GM12878 (cell line): Measurements from ENCODE around the gene SLC25A44. TPM values are rescaled to one million over a fixed set of nuclear protein-coding genes. Genes with fewer than 3 reads are reported as not detected.
A peak's percentile ranks its signal among the peaks of the same experiment; 100 is the strongest.

ENCODE experiments used
- ATAC-seq: fragments of 200-7000 bp; cut with Tn5 transposase; 3 replicates; pipeline ENCODE4 v1.9.1; 2020; ENCODE audit warnings: mild to moderate bottlenecking, moderate library complexity
- BruUV-seq: library from RNA; stranded (reverse); fragments of 400-500 nt; replicated peaks from 2 replicates; lab custom pipeline; 2021; lab: Mats Ljungman, UMichigan
- CTCF ChIA-PET: fragments of 300-600 bp; sonication (Branson Sonifier 250); formaldehyde crosslinking; extraction: SDS; loops from one replicate; lab custom pipeline; 2021; ENCODE audit warnings: inconsistent platforms; lab: Yijun Ruan, JAX
- POLR2A ChIA-PET: fragments of 350-600 bp; formaldehyde crosslinking; extraction: SDS; loops from one replicate; lab custom pipeline; 2021; ENCODE audit warnings: inconsistent platforms; lab: Charles Lee
- RAD21 ChIA-PET: fragments of 300-600 bp; sonication (Branson Sonifier 250); formaldehyde crosslinking; loops from one replicate; lab custom pipeline; 2023; ENCODE audit warnings: antibody characterized with exemption; ENCODE audit not compliant: unreplicated experiment; lab: Charles Lee
- SMC1A ChIA-PET: fragments of 300-600 bp; sonication (Branson Sonifier 250); formaldehyde crosslinking; loops from one replicate; lab custom pipeline; 2023; ENCODE audit not compliant: unreplicated experiment, uncharacterized antibody; lab: Charles Lee
- DNase-seq: peaks from one replicate; pipeline ENCODE4 v3.0.0-alpha.2; 2011; ENCODE audit warnings: low read depth, low spot score
- FAIRE-seq: peaks from 3 replicates; lab custom pipeline; 2011; peaks lifted over from hg19 to GRCh38; lab: Jason Lieb, UNC
- H2AFZ ChIP-seq: 2 replicates; pipeline ENCODE4 v1.6.0; 2011; ENCODE audit warnings: low read depth, low read length, control low read depth; ENCODE audit not compliant: control insufficient read depth
- H3K27ac ChIP-seq: 2 replicates; pipeline ENCODE4 v1.5.1; 2011; ENCODE audit warnings: control low read depth; ENCODE audit not compliant: control insufficient read depth, insufficient read depth
- H3K27me3 ChIP-seq, 2 experiments: replicated peaks in 1 of 2; 2 replicates each; pipeline versions ENCODE4 v1.6.0 to v1.6.1; 2011; ENCODE audit warnings: low read length in 1 of 2; ENCODE audit not compliant: control insufficient read depth in 2 of 2, insufficient read depth in 2 of 2
- H3K36me3 ChIP-seq, 2 experiments: 2 replicates each; pipeline ENCODE4 v1.5.1; 2011; ENCODE audit warnings: low read length in 1 of 2; ENCODE audit not compliant: control insufficient read depth in 2 of 2, insufficient read depth in 2 of 2
- H3K4me1 ChIP-seq: 2 replicates; pipeline ENCODE4 v1.6.1; 2011; ENCODE audit warnings: mild to moderate bottlenecking, low read length, moderate library complexity, mixed read lengths; ENCODE audit not compliant: control insufficient read depth, insufficient read depth
- H3K4me2 ChIP-seq: 2 replicates; pipeline ENCODE4 v1.6.0; 2011; ENCODE audit warnings: control low read depth; ENCODE audit not compliant: control insufficient read depth, insufficient read depth
- H3K4me3 ChIP-seq: fragments of 200-600 bp; sonication (generic); 2 replicates; pipeline ENCODE4 v1.5.1; 2016
- H3K79me2 ChIP-seq: 2 replicates; pipeline ENCODE4 v1.6.0; 2011; ENCODE audit warnings: low read length; ENCODE audit not compliant: control insufficient read depth, insufficient read depth
- H3K9ac ChIP-seq: 2 replicates; pipeline ENCODE4 v1.8.0; 2011; ENCODE audit warnings: low read length, control low read depth, mixed read lengths; ENCODE audit not compliant: control insufficient read depth, insufficient read depth
- H3K9me3 ChIP-seq: replicated peaks from 3 replicates; pipeline ENCODE4 v1.5.1; 2011; ENCODE audit warnings: mild to moderate bottlenecking, low read length; ENCODE audit not compliant: control insufficient read depth, insufficient read depth
- H4K20me1 ChIP-seq: 2 replicates; pipeline ENCODE4 v1.6.0; 2011; ENCODE audit not compliant: control insufficient read depth, insufficient read depth
- CEBPB ChIP-seq, 2 experiments: fragments of 150-350 bp in 1 of 2; IDR thresholded peaks; 2 replicates each; pipeline ENCODE4 v1.6.1; 2012 to 2014; ENCODE audit warnings: low read depth in 2 of 2, low read length in 2 of 2, borderline replicate concordance in 1 of 2, inconsistent platforms in 1 of 2
- EP300 ChIP-seq, 2 experiments: fragments of 150-350 bp in 1 of 2; IDR thresholded peaks; 2 replicates each; pipeline ENCODE4 v1.6.1; 2011 to 2012; ENCODE audit warnings: low read depth in 2 of 2, low read length in 2 of 2, borderline replicate concordance in 1 of 2, improper control_type of control experiment in 1 of 2, inconsistent platforms in 1 of 2; ENCODE audit not compliant: control insufficient read depth in 1 of 2
- FOXK2 ChIP-seq: fragments of 450-650 bp; IDR thresholded peaks from 2 replicates; pipeline ENCODE4 v1.6.1; 2017; ENCODE audit warnings: mild to moderate bottlenecking, moderate library complexity
- HDGF ChIP-seq: fragments of 450-650 bp; IDR thresholded peaks from 2 replicates; pipeline ENCODE4 v1.6.1; 2016; ENCODE audit warnings: antibody characterized with exemption
- IKZF2 ChIP-seq, 2 experiments: fragments of 450-650 bp; IDR thresholded peaks; 2 replicates each; pipeline ENCODE4 v1.6.1; 2017; ENCODE audit warnings: mild to moderate bottlenecking in 2 of 2, moderate library complexity in 2 of 2
- NFYB ChIP-seq: IDR thresholded peaks from 2 replicates; pipeline ENCODE4 v1.6.1; 2011; ENCODE audit warnings: low read depth, mild to moderate bottlenecking, low read length, improper control_type of control experiment, moderate library complexity; ENCODE audit not compliant: insufficient read depth
- NR2C2 ChIP-seq: IDR thresholded peaks from 2 replicates; pipeline ENCODE4 v1.6.1; 2011; ENCODE audit warnings: borderline replicate concordance, low read depth; ENCODE audit not compliant: control insufficient read depth, insufficient read length
- PAX5 ChIP-seq: IDR thresholded peaks from 2 replicates; pipeline ENCODE4 v1.6.1; 2011; ENCODE audit warnings: low read depth, low read length, borderline replicate concordance
- POLR2A ChIP-seq: IDR thresholded peaks from 2 replicates; pipeline ENCODE4 v1.6.1; 2011; ENCODE audit warnings: low read depth, mild to moderate bottlenecking, low read length
- RB1 ChIP-seq: fragments of 450-650 bp; formaldehyde crosslinking; IDR thresholded peaks from 2 replicates; pipeline ENCODE4 v1.6.1; 2017; ENCODE audit warnings: mild to moderate bottlenecking, borderline replicate concordance
- ZNF274 ChIP-seq: IDR thresholded peaks from one replicate; pipeline ENCODE4 v1.8.0; 2011; ENCODE audit not compliant: insufficient read length, insufficient read depth
- ZZZ3 ChIP-seq: IDR thresholded peaks from 2 replicates; pipeline ENCODE4 v1.6.1; 2011; ENCODE audit warnings: low read depth; ENCODE audit not compliant: control insufficient read depth, insufficient read length
- WGBS: methylation state at CpG from one replicate; pipeline ENCODE4 v1.1.6; 2016; ENCODE audit warnings: low lambda C conversion rate; ENCODE audit not compliant: insufficient replicate concordance, insufficient coverage; ENCODE audit errors: missing lambda C conversion rate; 5-methylcytosine and 5-hydroxymethylcytosine counted together
- in situ Hi-C: fragments of 300-500 bp; cut with MboI; formaldehyde crosslinking; loops from 9 replicates; pipeline ENCODE4 v1.14.3; 2018; ENCODE audit warnings: mixed read lengths
- intact Hi-C: fragments of 100-400 bp; cut with micrococcal nuclease; formaldehyde crosslinking; loops from one replicate; pipeline ENCODE4 v1.14.2; 2022; ENCODE audit not compliant: unreplicated experiment
- polyA plus RNA-seq, 11 experiments: library from polyadenylated mRNA; depleted of rRNA in 4 of 11; unstranded in 6 of 11; stranded (reverse) in 5 of 11; fragments of >200 nt; fragmentation: Nextera tagmentation in 4 of 11; fragmentation: Illumina TruSeq in 1 of 11; extraction: Ambion mirVana in 4 of 11; extraction: Trizol in 1 of 11; gene quantifications; 1 replicate in 1 of 11; 2 replicates in 10 of 11; pipeline versions ENCODE4 v1.2.1 to v1.2.3, GENCODE V29; 2011 to 2016; ENCODE audit warnings: inconsistent platforms in 2 of 11, missing spikeins in 2 of 11, low read depth in 1 of 11
- total RNA-seq, 4 experiments: library from RNA; depleted of rRNA in 3 of 4; stranded (reverse); fragments of >200 nt in 3 of 4; fragmentation: Illumina TruSeq in 1 of 4; extraction: Trizol in 1 of 4; gene quantifications; 2 replicates each; pipeline versions ENCODE4 v1.2.1 to v1.2.3, GENCODE V29; 2013 to 2021
- TF ChIP-seq, protein P1 (sequence below): fragments of 450-650 bp; IDR thresholded peaks from 2 replicates; pipeline ENCODE4 v1.6.1; 2017; ENCODE audit warnings: mild to moderate bottlenecking, low read depth, inconsistent platforms; ENCODE audit not compliant: poor library complexity, severe bottlenecking
- TF ChIP-seq, protein P2 (sequence below): fragments of 450-650 bp; IDR thresholded peaks from 2 replicates; pipeline ENCODE4 v1.6.1; 2017; ENCODE audit warnings: mild to moderate bottlenecking, moderate library complexity
- TF ChIP-seq, protein P3 (sequence below), 3 experiments: IDR thresholded peaks in 2 of 3; conservative IDR thresholded peaks in 1 of 3; 2 replicates each; pipeline ENCODE4 v1.5.1; 2011; ENCODE audit warnings: low read depth in 3 of 3, low read length in 3 of 3, mild to moderate bottlenecking in 3 of 3, control low read depth in 2 of 3, moderate library complexity in 2 of 3, inconsistent platforms in 1 of 3, mixed read lengths in 1 of 3; ENCODE audit not compliant: control insufficient read depth in 2 of 3, insufficient read depth in 1 of 3; ENCODE audit errors: extremely low read depth in 1 of 3

SLC25A44 gene
- total and polyA plus RNA-seq, 10 of the 15 experiments (the other 5 are each of a cell fraction or from before 2014, with no cell fraction given) = 7.1 to 43.3 (median 30.4) TPM

DNA sequence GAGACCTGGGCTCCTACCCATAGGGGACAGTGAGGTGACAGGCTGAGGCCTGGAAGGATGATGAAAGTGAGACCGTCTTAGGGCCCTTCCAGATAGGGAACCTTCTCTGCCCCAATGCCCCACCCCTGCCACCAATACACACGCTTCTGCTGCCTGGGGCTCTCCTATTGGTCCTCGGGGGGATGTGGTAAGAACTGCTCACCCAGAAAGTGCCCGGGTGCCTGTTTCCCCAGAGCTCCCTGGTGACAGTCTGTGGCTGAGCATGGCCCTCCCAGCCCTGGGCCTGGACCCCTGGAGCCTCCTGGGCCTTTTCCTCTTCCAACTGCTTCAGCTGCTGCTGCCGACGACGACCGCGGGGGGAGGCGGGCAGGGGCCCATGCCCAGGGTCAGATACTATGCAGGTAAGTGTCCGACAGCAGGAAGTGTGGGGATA, 39.6 kb upstream of the SLC25A44 start:
- 0% methylated on average over 11 of the region's 11 CpGs for WGBS
- H3K4me2 ChIP-seq = peak overlapping the region; percentile 97
- TF ChIP-seq, protein P1, sequence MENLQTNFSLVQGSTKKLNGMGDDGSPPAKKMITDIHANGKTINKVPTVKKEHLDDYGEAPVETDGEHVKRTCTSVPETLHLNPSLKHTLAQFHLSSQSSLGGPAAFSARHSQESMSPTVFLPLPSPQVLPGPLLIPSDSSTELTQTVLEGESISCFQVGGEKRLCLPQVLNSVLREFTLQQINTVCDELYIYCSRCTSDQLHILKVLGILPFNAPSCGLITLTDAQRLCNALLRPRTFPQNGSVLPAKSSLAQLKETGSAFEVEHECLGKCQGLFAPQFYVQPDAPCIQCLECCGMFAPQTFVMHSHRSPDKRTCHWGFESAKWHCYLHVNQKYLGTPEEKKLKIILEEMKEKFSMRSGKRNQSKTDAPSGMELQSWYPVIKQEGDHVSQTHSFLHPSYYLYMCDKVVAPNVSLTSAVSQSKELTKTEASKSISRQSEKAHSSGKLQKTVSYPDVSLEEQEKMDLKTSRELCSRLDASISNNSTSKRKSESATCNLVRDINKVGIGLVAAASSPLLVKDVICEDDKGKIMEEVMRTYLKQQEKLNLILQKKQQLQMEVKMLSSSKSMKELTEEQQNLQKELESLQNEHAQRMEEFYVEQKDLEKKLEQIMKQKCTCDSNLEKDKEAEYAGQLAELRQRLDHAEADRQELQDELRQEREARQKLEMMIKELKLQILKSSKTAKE = no peak
- TF ChIP-seq NR2C2 = no peak
- TF ChIP-seq NFYB = peak; percentile 82
- TF ChIP-seq, protein P2, sequence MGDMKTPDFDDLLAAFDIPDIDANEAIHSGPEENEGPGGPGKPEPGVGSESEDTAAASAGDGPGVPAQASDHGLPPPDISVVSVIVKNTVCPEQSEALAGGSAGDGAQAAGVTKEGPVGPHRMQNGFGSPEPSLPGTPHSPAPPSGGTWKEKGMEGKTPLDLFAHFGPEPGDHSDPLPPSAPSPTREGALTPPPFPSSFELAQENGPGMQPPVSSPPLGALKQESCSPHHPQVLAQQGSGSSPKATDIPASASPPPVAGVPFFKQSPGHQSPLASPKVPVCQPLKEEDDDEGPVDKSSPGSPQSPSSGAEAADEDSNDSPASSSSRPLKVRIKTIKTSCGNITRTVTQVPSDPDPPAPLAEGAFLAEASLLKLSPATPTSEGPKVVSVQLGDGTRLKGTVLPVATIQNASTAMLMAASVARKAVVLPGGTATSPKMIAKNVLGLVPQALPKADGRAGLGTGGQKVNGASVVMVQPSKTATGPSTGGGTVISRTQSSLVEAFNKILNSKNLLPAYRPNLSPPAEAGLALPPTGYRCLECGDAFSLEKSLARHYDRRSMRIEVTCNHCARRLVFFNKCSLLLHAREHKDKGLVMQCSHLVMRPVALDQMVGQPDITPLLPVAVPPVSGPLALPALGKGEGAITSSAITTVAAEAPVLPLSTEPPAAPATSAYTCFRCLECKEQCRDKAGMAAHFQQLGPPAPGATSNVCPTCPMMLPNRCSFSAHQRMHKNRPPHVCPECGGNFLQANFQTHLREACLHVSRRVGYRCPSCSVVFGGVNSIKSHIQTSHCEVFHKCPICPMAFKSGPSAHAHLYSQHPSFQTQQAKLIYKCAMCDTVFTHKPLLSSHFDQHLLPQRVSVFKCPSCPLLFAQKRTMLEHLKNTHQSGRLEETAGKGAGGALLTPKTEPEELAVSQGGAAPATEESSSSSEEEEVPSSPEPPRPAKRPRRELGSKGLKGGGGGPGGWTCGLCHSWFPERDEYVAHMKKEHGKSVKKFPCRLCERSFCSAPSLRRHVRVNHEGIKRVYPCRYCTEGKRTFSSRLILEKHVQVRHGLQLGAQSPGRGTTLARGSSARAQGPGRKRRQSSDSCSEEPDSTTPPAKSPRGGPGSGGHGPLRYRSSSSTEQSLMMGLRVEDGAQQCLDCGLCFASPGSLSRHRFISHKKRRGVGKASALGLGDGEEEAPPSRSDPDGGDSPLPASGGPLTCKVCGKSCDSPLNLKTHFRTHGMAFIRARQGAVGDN = peak; percentile 89
- TF ChIP-seq, protein P3, sequence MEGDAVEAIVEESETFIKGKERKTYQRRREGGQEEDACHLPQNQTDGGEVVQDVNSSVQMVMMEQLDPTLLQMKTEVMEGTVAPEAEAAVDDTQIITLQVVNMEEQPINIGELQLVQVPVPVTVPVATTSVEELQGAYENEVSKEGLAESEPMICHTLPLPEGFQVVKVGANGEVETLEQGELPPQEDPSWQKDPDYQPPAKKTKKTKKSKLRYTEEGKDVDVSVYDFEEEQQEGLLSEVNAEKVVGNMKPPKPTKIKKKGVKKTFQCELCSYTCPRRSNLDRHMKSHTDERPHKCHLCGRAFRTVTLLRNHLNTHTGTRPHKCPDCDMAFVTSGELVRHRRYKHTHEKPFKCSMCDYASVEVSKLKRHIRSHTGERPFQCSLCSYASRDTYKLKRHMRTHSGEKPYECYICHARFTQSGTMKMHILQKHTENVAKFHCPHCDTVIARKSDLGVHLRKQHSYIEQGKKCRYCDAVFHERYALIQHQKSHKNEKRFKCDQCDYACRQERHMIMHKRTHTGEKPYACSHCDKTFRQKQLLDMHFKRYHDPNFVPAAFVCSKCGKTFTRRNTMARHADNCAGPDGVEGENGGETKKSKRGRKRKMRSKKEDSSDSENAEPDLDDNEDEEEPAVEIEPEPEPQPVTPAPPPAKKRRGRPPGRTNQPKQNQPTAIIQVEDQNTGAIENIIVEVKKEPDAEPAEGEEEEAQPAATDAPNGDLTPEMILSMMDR (IDR thresholded peaks at IDR 0.05 in 2 of 3, conservative IDR thresholded peaks at IDR 0.05 in 1 of 3; ENCODE audit: control insufficient read depth in 2 of 3, extremely low read depth in 1 of 3, insufficient read depth in 1 of 3, low read depth in 3 of 3, low read length in 3 of 3) = peak in 1 of 3 experiments; percentile 9; a peak in 1 of 6 replicates
- TF ChIP-seq FOXK2 = no peak
- peak; percentile 37 to 67; a peak in 3 of 4 replicates for TF ChIP-seq IKZF2 (IDR thresholded peaks at IDR 0.05)
- no peak for TF ChIP-seq ZZZ3
- TF ChIP-seq RB1 = no peak; the same call in 1 of the 2 replicates
- no peak for TF ChIP-seq CEBPB (IDR thresholded peaks at IDR 0.05; ENCODE audit: borderline replicate concordance in 1 of 2, low read depth in 2 of 2, low read length in 2 of 2)
- peak; percentile 48; the same call in 1 of the 2 replicates for TF ChIP-seq HDGF
- TF ChIP-seq PAX5 = peak; percentile 50; the same call in 1 of the 2 replicates
- TF ChIP-seq EP300 (IDR thresholded peaks at IDR 0.05; ENCODE audit: borderline replicate concordance in 1 of 2, control insufficient read depth in 1 of 2, low read depth in 2 of 2, low read length in 2 of 2) = no peak
- TF ChIP-seq ZNF274 = no peak
- peak; percentile 65 for TF ChIP-seq POLR2A

More for the DNA sequence above, 39.6 kb upstream of the SLC25A44 start:
- no TSS peak for BruUV-seq
- peak overlapping the region; percentile 6 for H2AFZ ChIP-seq
- no peaks in the 10 kb centered on the region for H4K20me1 ChIP-seq
- ChIA-PET CTCF (interaction anchor here (0.9 to 16.8 kb wide), 10 partner anchors 7 to 165 kb away, joined by 3 to 502 read pairs (median 4); partner anchors contain the start of gene PMF1), RAD21 (interaction anchor here (0.6 to 17.9 kb wide), 13 partner anchors 9 to 129 kb away, joined by 3 to 361 read pairs (median 4); partner anchors contain the start of genes LMNA, PMF1, SLC25A44 and SMG5), SMC1A (interaction anchor here (1.0 to 22.3 kb wide), 9 partner anchors 8 to 70 kb away, joined by 3 to 411 read pairs (median 9); partner anchors contain the start of gene PMF1), POLR2A (interaction anchor here (0.7 to 11.7 kb wide), 6 partner anchors 10 to 129 kb away, joined by 3 to 158 read pairs (median 14); partner anchors contain the start of genes PMF1, SLC25A44 and TMEM79)
- ATAC-seq (peak; percentile 80), DNase-seq (peak; percentile 81), FAIRE-seq (no peak)
- H3K9me3 ChIP-seq = no peaks in the 10 kb centered on the region
- H3K27ac ChIP-seq = peak overlapping the region; percentile 82
- peak overlapping the region; percentile 68 for H3K9ac ChIP-seq
- intact Hi-C loops (loop anchor here (2.0 kb wide), 1 partner anchor 44 kb away; no protein-coding TSS in a partner anchor), in situ Hi-C loops (no loop called here)
- H3K79me2 ChIP-seq = peaks cover 41% of the 10 kb centered on the region
- H3K4me1 ChIP-seq = peaks cover 88% of the 10 kb centered on the region
- H3K4me3 ChIP-seq = peak overlapping the region; percentile 94
- no peaks in the 10 kb centered on the region for H3K27me3 ChIP-seq
- H3K36me3 ChIP-seq = peaks cover 0 to 9% of the 10 kb centered on the region in 2 experiments; a peak in 3 of 4 replicates
